Umbilical cord (tissue), 2 donors: ENCODE measurements around the gene KLHL14. TPM values are rescaled to one million over a fixed set of nuclear protein-coding genes. Genes with fewer than 3 reads are reported as not detected.
A peak's percentile ranks its signal among the peaks of the same experiment; 100 is the strongest.
"Not testable (repeated sequence)": the region's sequence is repeated elsewhere in the genome, so short reads cannot be mapped to it uniquely, and the experiment has no call there.

ENCODE experiments used
- DNase-seq: peaks from one replicate; pipeline ENCODE4 v3.0.0-alpha.2; 2015; ENCODE audit warnings: low spot score
- total RNA-seq: library from RNA; depleted of rRNA; stranded (reverse); fragments of >200 nt; gene quantifications from one replicate; pipeline ENCODE4 v1.2.3, GENCODE V29; 2014; ENCODE audit warnings: low replicate concordance; ENCODE audit not compliant: insufficient read depth

Gene KLHL14
- total RNA-seq, 1 donor from 2014 or later: 5.1 TPM

GRCh38 chr18:32637659-32638058, 135.2 kb downstream of the KLHL14 start:
- DNase-seq: not testable (repeated sequence)

GRCh38 chr18:32637226-32637625, 135.6 kb downstream of the KLHL14 start:
- DNase-seq: no peak

- no peak for DNase-seq
Measured at GRCh38 chr18:32634876-32635431, 137.9 kb downstream of the KLHL14 start.

DNA sequence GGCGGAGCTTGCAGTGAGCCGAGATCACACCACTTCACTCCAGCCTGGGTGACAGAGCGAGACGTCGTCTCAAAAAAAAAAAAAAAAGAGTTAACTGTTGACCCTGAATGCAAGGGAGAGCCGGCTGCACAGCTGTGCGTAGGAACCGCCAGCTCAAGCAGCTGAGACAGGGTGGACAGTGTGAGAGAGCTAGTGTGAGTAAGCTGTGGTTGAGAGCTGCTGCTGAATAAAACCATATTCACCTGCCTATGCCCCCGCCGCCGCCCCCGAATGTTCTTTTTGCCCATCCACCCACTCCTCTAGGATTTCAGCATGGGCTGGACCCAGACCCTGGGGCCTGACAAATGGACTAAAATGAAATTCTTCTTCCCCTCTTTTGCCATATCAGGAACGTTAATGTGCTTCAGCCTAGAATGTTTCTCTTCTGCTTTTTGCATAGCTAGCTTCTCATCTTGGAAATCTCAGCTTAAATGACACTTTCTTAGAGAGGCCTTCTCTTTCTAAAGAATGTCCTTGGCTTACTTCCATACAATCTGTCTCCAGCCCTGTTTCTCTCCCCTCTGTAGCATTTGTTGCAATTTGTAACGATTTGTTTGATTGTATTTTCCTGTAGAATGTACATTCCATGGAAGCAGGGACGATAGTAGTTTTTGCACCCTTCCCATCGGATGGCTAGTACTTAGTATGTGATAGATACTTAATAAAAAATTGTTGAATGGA, 142.7 kb downstream of the KLHL14 start:
- peak; percentile 37 for DNase-seq

DNA sequence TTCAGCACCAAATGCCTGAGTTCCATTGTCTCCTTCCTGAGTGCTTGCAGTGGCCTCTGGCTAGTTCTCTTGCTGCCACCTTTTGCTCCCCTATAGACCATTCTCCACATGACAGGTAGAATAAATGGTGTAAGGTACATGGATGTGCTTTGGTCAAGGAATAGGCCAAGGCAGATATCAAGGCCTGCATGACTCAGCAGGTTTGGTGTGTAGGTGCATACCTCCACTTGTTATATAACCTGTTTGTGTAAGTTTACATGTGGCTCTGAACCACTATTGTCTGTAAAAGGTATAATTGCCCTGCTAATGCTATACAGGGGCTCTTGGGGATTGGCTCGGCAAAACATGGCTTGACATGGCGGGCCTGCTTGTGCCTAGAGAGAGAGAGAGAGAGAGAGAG, 143.5 kb downstream of the KLHL14 start:
- DNase-seq: no peak

DNA sequence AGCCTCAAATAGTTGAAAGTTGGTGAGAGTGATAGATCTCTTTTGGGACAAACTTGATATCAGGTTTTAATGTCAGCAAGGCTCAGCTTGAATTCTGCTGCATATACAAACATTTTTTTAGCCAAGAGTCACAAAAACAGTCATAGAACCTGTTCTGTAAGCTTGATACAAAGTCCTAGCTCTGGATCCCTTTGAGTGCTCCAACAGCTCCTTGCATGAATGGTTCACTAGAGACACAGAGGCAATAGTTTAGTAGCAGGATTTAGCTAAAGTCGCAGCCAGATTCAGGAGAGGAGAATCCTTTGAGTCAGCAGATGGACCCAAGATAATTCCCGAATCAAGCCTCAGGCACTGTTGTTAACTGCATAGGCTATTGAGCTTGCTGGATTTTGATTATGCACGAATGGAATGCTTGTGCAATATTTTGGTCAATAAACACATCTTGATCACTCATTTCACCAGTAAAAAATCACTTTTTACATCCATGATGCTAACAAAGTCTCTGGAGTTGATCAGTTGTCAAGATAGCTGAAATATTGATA, 148.6 kb downstream of the KLHL14 start:
- peak; percentile 10 for DNase-seq

- DNase-seq: no peak
Measured at GRCh38 chr18:32623563-32623962, 149.3 kb downstream of the KLHL14 start.
